ENCODE data around the gene F8.
"Not testable (repeated sequence)": the region's sequence is repeated elsewhere in the genome, so short reads cannot be mapped to it uniquely, and the experiment has no call there.

DNA sequence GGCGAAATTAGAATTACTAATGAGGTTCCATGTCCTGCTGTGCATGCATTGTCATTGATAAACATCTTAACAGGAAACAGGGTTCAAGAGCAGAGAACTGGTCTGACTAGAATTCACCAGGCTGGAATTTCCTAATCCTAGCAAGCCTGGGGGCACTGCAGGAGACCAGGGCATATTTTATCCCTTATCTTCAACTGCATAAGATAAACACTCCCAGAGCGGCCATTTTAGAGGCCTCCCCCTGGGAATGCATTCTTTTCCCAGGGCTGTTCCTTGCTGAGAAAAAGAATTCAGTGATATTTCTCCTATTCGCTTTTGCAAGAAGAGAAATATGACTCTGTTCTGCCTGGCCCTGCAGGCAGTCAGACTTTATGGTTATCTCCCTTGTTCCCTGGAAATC is 66.7 kb downstream of the F8 start:
- TF ChIP-seq, protein P1, sequence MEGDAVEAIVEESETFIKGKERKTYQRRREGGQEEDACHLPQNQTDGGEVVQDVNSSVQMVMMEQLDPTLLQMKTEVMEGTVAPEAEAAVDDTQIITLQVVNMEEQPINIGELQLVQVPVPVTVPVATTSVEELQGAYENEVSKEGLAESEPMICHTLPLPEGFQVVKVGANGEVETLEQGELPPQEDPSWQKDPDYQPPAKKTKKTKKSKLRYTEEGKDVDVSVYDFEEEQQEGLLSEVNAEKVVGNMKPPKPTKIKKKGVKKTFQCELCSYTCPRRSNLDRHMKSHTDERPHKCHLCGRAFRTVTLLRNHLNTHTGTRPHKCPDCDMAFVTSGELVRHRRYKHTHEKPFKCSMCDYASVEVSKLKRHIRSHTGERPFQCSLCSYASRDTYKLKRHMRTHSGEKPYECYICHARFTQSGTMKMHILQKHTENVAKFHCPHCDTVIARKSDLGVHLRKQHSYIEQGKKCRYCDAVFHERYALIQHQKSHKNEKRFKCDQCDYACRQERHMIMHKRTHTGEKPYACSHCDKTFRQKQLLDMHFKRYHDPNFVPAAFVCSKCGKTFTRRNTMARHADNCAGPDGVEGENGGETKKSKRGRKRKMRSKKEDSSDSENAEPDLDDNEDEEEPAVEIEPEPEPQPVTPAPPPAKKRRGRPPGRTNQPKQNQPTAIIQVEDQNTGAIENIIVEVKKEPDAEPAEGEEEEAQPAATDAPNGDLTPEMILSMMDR (conservative IDR thresholded peaks at IDR 0.05; ENCODE audit: low read depth, low read length): not testable (repeated sequence)
- TF ChIP-seq MXI1 (IDR thresholded peaks at IDR 0.05; ENCODE audit: borderline replicate concordance, low read depth, low read length); CEBPB (IDR thresholded peaks at IDR 0.05; ENCODE audit: low read depth, low read length); CHD1 (IDR thresholded peaks at IDR 0.05; ENCODE audit: low read depth, low read length); POLR2A (IDR thresholded peaks at IDR 0.05; ENCODE audit: low read depth, low read length); BHLHE40 (IDR thresholded peaks at IDR 0.05; ENCODE audit: low read depth, low read length); RAD21 (IDR thresholded peaks at IDR 0.05; ENCODE audit: low read length); MAZ (IDR thresholded peaks at IDR 0.05; ENCODE audit: borderline replicate concordance, low read depth, low read length); SMC3 (IDR thresholded peaks at IDR 0.05; ENCODE audit: low read depth, low read length); NFE2L2 (IDR thresholded peaks at IDR 0.05; ENCODE audit: low read depth, low read length): not testable (repeated sequence)
- TF ChIP-seq, protein P2, sequence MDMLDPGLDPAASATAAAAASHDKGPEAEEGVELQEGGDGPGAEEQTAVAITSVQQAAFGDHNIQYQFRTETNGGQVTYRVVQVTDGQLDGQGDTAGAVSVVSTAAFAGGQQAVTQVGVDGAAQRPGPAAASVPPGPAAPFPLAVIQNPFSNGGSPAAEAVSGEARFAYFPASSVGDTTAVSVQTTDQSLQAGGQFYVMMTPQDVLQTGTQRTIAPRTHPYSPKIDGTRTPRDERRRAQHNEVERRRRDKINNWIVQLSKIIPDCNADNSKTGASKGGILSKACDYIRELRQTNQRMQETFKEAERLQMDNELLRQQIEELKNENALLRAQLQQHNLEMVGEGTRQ (IDR thresholded peaks at IDR 0.05; ENCODE audit: low read depth, low read length): not testable (repeated sequence)
- TF ChIP-seq, protein P3, sequence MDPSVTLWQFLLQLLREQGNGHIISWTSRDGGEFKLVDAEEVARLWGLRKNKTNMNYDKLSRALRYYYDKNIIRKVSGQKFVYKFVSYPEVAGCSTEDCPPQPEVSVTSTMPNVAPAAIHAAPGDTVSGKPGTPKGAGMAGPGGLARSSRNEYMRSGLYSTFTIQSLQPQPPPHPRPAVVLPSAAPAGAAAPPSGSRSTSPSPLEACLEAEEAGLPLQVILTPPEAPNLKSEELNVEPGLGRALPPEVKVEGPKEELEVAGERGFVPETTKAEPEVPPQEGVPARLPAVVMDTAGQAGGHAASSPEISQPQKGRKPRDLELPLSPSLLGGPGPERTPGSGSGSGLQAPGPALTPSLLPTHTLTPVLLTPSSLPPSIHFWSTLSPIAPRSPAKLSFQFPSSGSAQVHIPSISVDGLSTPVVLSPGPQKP (IDR thresholded peaks at IDR 0.05; ENCODE audit: borderline replicate concordance, low read depth, low read length): not testable (repeated sequence)
